ACC112 (cell line): Measurements from ENCODE around the gene ARL3.

Experiments used
- H2AFZ ChIP-seq: fragments of 200-600 bp; sonication (generic); one replicate; pipeline ENCODE4 v1.6.0; 2017; ENCODE audit warnings: antibody characterized with exemption, low read length; ENCODE audit not compliant: unreplicated experiment
- H3K27ac ChIP-seq: fragments of 200-600 bp; sonication (generic); 2 replicates; pipeline ENCODE4 v1.5.1; 2014; ENCODE audit warnings: low read depth, mild to moderate bottlenecking, antibody characterized with exemption, low read length, moderate library complexity
- H3K27me3 ChIP-seq: fragments of 200-600 bp; sonication (generic); 2 replicates; pipeline ENCODE4 v1.6.1; 2014; ENCODE audit warnings: mild to moderate bottlenecking, antibody characterized with exemption, low read length, moderate library complexity, mixed read lengths; ENCODE audit not compliant: insufficient read depth
- H3K36me3 ChIP-seq: fragments of 200-600 bp; sonication (generic); 2 replicates; pipeline ENCODE4 v1.6.1; 2016; ENCODE audit warnings: mild to moderate bottlenecking, antibody characterized with exemption, low read length, moderate library complexity, mixed read lengths; ENCODE audit not compliant: insufficient read depth
- H3K4me1 ChIP-seq: fragments of 200-600 bp; sonication (generic); one replicate; pipeline ENCODE4 v1.6.1; 2016; ENCODE audit warnings: low read length, mixed read lengths; ENCODE audit not compliant: insufficient read depth, unreplicated experiment, control insufficient read depth
- H3K4me3 ChIP-seq: fragments of 200-600 bp; sonication (generic); 2 replicates; pipeline ENCODE4 v1.5.1; 2014; ENCODE audit warnings: mild to moderate bottlenecking, low read depth, low read length
- H3K79me2 ChIP-seq: fragments of 200-600 bp; sonication (generic); one replicate; pipeline ENCODE4 v1.6.0; 2016; ENCODE audit warnings: low read length; ENCODE audit not compliant: control insufficient read depth, unreplicated experiment, insufficient read depth

The ARL3 gene

GRCh38 chr10:102658802-102659201, 55.4 kb downstream of the ARL3 start:
- Histone ChIP-seq H3K4me1 (peaks cover 2% of the 10 kb centered on the region), H3K4me3 (no peak overlapping the region), H3K79me2 (peaks cover 3% of the 10 kb centered on the region), H3K27ac (no peak overlapping the region), H2AFZ (no peak overlapping the region), H3K27me3 (no peaks in the 10 kb centered on the region), H3K36me3 (peaks cover 5% of the 10 kb centered on the region; the same call in 1 of the 2 replicates)

DNA sequence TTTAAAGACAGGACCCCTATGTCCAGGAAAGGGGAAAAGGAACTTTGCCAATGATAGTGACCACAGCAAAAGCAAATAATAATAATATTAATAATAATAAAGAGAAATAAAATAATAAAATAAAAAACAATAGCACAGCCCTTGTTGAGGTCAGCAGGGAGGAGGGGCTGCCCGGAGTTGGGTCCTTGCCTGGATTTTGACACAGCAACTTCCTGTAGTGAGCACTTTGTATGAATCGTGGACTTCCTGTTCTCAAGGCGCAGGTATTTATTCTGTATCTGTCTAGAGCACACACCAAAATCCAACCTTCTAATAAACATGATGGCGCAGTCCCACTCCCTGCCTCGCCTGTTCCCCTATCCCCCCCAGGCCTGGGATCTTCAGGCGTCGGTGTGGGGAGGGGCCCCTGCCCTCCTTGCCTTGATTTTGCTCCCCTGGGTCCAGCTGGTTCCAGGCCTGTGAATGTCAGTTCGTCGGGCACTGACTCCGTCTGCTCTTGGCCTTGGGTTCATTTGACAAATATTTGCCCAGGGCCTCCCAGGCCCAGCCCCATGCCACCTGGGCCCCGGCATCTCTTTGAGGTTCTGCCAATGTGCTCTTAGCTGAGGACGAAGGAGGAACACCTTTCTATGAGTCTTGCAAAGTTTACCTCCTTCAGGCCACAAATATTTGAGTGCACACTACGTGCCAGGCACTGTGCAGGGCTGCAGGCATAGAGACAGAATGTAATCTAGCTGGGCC, 56.0 kb downstream of the ARL3 start:
- Histone ChIP-seq H3K4me3 (no peak overlapping the region), H3K27me3 (no peaks in the 10 kb centered on the region), H3K36me3 (peaks cover 9% of the 10 kb centered on the region; the same call in 1 of the 2 replicates), H3K79me2 (peaks cover 9% of the 10 kb centered on the region), H3K4me1 (peaks cover 2% of the 10 kb centered on the region), H3K27ac (peak overlapping the region; percentile 43; the same call in 1 of the 2 replicates), H2AFZ (no peak overlapping the region)

GRCh38 chr10:102657451-102657850, 56.7 kb downstream of the ARL3 start:
- Histone ChIP-seq H3K36me3 (peaks cover 10% of the 10 kb centered on the region; the same call in 1 of the 2 replicates), H3K4me1 (peaks cover 2% of the 10 kb centered on the region), H3K27ac (peak overlapping the region; percentile 43; the same call in 1 of the 2 replicates), H3K27me3 (no peaks in the 10 kb centered on the region), H2AFZ (no peak overlapping the region), H3K79me2 (peaks cover 13% of the 10 kb centered on the region), H3K4me3 (no peak overlapping the region)

GRCh38 chr10:102656791-102657371, 57.3 kb downstream of the ARL3 start:
- peaks cover 12% of the 10 kb centered on the region; the same call in 1 of the 2 replicates for H3K36me3 ChIP-seq
- H3K79me2 ChIP-seq = peaks cover 18% of the 10 kb centered on the region
- no peak overlapping the region for H2AFZ ChIP-seq
- no peak overlapping the region for H3K4me3 ChIP-seq
- H3K4me1 ChIP-seq = peaks cover 2% of the 10 kb centered on the region
- no peaks in the 10 kb centered on the region for H3K27me3 ChIP-seq
- no peak overlapping the region for H3K27ac ChIP-seq

- peaks cover 2% of the 10 kb centered on the region for H3K4me1 ChIP-seq
- H3K4me3 ChIP-seq = no peak overlapping the region
- peaks cover 12% of the 10 kb centered on the region; the same call in 1 of the 2 replicates for H3K36me3 ChIP-seq
- H2AFZ ChIP-seq = no peak overlapping the region
- no peaks in the 10 kb centered on the region for H3K27me3 ChIP-seq
- H3K27ac ChIP-seq = no peak overlapping the region
- peaks cover 27% of the 10 kb centered on the region for H3K79me2 ChIP-seq
Observed at GRCh38 chr10:102656026-102656425, 58.2 kb downstream of the ARL3 start.

DNA sequence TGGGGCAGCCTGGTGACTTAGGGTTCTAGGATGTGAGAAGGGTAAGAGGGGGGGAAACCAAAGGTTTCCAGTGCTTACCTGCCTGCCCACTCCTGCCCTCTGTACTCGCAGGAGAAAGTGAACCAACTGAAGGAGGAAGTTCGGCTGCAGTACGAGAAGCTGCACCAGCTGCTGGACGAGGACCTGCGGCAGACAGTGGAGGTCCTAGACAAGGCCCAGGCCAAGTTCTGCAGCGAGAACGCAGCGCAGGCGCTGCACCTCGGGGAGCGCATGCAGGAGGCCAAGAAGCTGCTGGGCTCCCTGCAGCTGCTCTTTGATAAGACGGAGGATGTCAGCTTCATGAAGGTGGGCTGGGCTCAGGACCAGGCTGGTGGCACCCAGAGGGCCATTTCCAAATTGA, 59.2 kb downstream of the ARL3 start:
- peaks cover 12% of the 10 kb centered on the region; the same call in 1 of the 2 replicates for H3K36me3 ChIP-seq
- H2AFZ ChIP-seq = no peak overlapping the region
- no peaks in the 10 kb centered on the region for H3K27me3 ChIP-seq
- H3K27ac ChIP-seq = no peak overlapping the region
- peaks cover 37% of the 10 kb centered on the region for H3K79me2 ChIP-seq
- H3K4me1 ChIP-seq = peaks cover 2% of the 10 kb centered on the region
- no peak overlapping the region for H3K4me3 ChIP-seq

DNA sequence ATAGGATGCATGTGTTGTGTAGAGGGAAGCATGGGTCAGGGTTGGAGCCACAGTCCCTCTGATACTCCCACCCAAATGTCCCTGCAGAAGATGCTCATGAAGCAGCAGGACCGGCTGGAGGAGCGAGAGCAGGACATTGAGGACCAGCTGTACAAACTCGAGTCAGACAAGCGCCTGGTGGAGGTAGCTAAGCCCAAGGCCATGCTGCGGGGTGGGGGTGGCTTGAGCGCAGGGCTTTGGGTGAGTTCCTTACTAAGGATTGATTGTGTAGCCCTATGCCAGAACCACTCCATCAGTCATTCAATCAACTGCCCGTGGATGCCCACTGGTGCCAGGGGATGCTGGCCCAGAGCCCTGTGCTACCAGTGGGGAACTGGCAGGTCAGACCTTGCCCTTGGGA, 59.6 kb downstream of the ARL3 start:
- no peak overlapping the region for H3K27ac ChIP-seq
- peaks cover 41% of the 10 kb centered on the region for H3K79me2 ChIP-seq
- peaks cover 4% of the 10 kb centered on the region for H3K4me1 ChIP-seq
- H3K27me3 ChIP-seq = no peaks in the 10 kb centered on the region
- H3K4me3 ChIP-seq = no peak overlapping the region
- H3K36me3 ChIP-seq = peaks cover 12% of the 10 kb centered on the region; the same call in 1 of the 2 replicates
- H2AFZ ChIP-seq = no peak overlapping the region

- Histone ChIP-seq H2AFZ (no peak overlapping the region), H3K27me3 (no peaks in the 10 kb centered on the region), H3K36me3 (peaks cover 12% of the 10 kb centered on the region; the same call in 1 of the 2 replicates), H3K27ac (no peak overlapping the region), H3K4me1 (peaks cover 19% of the 10 kb centered on the region), H3K4me3 (no peak overlapping the region), H3K79me2 (peaks cover 56% of the 10 kb centered on the region)
Observed at GRCh38 chr10:102653060-102653459, 61.1 kb downstream of the ARL3 start.

DNA sequence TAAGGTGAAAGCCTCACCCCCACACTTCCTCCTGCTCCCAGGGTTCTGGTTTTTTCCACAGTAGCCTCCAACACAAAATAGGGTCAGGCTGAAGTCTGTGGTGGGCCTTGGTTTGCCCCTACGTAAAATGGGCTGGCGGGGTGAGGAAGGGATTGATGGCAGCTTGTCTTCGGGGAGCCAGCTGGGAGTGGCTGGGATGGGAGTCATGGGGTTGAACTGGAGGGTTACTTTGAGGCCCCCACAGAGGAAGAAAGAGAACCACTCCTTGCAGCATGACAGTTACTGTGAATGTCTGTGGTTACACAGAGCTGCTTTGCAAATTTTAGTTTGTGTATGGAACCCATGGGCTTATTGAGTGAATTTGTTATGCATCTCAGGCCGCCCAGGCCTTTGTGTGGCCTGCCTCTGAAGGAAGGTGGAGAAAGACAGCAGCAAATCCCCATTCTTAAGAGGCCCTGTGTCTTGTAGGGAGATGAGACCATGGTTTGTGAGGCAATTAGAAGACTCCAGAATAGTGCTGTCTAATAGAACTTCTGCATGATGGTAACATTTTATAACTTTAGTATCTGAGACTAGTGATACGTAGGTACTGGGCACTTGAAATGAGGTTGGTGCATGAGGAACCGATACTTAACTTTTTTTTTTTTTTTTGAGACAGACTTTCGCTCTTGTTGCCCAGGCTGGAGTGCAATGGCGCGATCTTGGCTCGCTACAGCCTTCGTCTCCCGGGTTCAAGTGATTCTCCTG, 61.9 kb downstream of the ARL3 start:
- H3K4me3 ChIP-seq = no peak overlapping the region
- H3K27ac ChIP-seq = no peak overlapping the region
- peaks cover 24% of the 10 kb centered on the region for H3K4me1 ChIP-seq
- peaks cover 12% of the 10 kb centered on the region; the same call in 1 of the 2 replicates for H3K36me3 ChIP-seq
- H3K79me2 ChIP-seq = peaks cover 64% of the 10 kb centered on the region
- no peaks in the 10 kb centered on the region for H3K27me3 ChIP-seq
- no peak overlapping the region for H2AFZ ChIP-seq

- H3K4me1 ChIP-seq = peaks cover 30% of the 10 kb centered on the region
- no peaks in the 10 kb centered on the region for H3K27me3 ChIP-seq
- peaks cover 12% of the 10 kb centered on the region; the same call in 1 of the 2 replicates for H3K36me3 ChIP-seq
- no peak overlapping the region for H3K27ac ChIP-seq
- peaks cover 71% of the 10 kb centered on the region for H3K79me2 ChIP-seq
- H3K4me3 ChIP-seq = no peak overlapping the region
- H2AFZ ChIP-seq = no peak overlapping the region
Observed at GRCh38 chr10:102651455-102652169, 62.6 kb downstream of the ARL3 start.
